GM12801 (cell line): ENCODE measurements around the gene ZNF575.

Experiments used
- CTCF ChIP-seq: IDR thresholded peaks from one replicate; pipeline ENCODE4 v1.5.1; 2011; ENCODE audit warnings: control low read depth; ENCODE audit not compliant: insufficient read length; ENCODE audit errors: extremely low read depth

Gene ZNF575

GRCh38 chr19:43511324-43511723 lies 21.7 kb upstream of the ZNF575 start:
- no peak for TF ChIP-seq CTCF

DNA sequence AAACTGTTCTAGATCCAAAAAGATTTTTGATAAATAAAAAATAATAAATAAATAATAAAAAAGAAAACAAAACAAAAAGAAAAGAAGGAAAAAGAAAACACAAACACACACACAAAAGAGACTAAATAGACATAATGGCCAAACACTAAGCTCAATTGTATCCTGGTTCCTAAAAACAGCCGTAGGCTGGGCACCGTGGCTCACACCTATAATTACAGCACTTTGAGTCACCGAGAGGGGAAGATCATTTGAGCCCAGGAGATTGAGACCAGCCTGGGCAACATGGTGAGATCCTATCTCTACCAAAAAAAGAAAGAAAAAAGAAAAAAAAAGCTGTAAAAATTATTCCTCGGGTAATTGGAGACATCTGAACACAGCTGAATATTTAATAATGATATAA lies 14.9 kb upstream of the ZNF575 start:
- no peak for TF ChIP-seq CTCF

GRCh38 chr19:43519436-43520088 lies 13.4 kb upstream of the ZNF575 start:
- TF ChIP-seq CTCF, result no peak

DNA sequence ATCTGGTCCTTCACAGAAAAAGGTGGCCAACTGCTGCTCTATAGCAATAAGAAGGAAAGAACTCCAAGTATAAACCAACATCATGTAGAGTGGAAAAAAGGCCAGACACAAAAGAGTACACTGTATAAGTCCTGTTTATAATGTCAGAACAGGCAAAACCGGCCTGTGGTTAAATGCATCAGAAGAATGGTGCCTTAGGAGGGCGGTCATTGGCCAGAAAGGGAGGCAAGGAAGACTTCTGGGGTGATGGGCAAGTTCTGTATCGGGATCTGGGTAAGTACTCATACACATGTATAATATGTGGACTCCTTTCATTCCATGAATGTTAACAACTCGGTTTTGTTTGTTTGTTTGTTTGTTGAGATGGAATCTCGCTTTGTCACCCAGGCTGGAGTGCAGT lies 10.1 kb upstream of the ZNF575 start:
- TF ChIP-seq CTCF, result no peak

- no peak for TF ChIP-seq CTCF
Observed at GRCh38 chr19:43524922-43525835, 7.8 kb upstream of the ZNF575 start.

DNA sequence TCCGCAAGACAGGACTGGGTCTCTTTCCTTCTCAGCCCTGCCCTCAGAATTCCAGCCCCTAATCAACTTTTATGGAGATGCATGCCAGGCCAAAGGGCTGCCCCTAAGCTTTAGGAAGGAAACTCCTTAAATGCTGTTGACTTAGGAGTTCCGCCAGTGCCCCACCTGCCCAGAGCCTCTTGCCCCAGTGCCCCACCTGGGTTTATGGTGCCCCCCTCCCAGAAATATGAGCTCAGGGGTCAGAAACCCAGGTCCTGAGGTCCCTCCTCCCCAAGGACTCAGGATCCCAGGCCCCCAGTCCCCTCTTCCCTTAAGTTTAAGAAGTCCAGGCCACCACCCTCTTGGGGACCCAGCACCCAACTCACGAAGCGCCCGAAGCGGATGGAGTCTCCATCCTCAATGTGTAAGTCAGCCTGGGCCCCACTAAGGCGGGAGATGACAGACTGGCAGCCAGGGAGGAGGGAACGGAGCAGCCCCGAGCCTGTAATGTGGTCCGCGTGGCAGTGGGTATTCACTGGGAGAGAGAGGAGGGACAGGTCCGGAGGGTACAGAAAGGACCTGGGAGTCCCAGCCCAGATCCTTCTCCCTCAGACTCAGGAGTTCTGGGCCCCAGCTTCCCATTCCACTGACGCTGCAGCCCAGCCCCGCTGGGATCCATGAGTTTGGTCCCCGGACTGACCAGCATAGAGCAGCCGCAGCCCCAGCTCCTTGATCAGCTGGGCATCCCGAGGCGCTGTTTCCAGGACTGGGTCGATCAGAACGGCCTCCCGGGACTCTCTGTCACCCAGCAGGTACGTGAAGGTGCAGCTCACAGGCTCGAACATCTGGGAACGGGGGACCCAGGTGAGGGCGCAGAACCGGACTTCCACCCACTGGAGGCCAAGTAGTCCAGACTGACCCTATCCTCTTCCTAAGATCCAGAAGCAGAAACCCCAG lies 6.9 kb upstream of the ZNF575 start:
- TF ChIP-seq CTCF, result no peak
